ENCODE results near the gene MISP. TPM values are rescaled to one million over a fixed set of nuclear protein-coding genes. Genes with fewer than 3 reads are reported as not detected.
A peak's percentile ranks its signal among the peaks of the same experiment; 100 is the strongest.

Gene MISP
- total and polyA plus RNA-seq, 9 of the 15 experiments (the other 6 are each of a cell fraction or from before 2014, with no cell fraction given), result 0.04 to 0.29 (median 0.05) TPM; not detected in 5

DNA sequence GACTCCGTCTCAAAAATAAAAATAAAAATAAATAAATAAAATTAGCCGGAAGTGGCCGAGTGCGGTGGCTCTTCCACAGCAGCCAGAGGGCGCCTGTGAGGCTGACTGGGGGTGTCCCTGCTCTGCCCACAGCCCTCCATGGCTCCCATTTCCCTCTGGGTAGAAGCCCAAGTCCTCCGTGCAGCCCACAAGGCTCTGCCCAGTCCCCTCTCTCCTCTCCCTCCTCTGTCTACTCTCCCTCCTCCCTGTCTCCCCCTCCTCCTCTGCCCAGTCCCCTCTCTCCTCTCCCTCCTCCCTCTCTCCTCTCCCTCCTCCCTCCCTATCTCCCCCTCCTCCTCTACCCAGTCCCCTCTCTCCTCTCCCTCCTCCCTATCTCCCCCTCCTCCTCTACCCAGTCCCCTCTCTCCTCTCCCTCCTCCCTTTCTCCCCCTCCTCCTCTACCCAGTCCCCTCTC is 20.4 kb downstream of the MISP start (continued):
- TF ChIP-seq, protein P1, sequence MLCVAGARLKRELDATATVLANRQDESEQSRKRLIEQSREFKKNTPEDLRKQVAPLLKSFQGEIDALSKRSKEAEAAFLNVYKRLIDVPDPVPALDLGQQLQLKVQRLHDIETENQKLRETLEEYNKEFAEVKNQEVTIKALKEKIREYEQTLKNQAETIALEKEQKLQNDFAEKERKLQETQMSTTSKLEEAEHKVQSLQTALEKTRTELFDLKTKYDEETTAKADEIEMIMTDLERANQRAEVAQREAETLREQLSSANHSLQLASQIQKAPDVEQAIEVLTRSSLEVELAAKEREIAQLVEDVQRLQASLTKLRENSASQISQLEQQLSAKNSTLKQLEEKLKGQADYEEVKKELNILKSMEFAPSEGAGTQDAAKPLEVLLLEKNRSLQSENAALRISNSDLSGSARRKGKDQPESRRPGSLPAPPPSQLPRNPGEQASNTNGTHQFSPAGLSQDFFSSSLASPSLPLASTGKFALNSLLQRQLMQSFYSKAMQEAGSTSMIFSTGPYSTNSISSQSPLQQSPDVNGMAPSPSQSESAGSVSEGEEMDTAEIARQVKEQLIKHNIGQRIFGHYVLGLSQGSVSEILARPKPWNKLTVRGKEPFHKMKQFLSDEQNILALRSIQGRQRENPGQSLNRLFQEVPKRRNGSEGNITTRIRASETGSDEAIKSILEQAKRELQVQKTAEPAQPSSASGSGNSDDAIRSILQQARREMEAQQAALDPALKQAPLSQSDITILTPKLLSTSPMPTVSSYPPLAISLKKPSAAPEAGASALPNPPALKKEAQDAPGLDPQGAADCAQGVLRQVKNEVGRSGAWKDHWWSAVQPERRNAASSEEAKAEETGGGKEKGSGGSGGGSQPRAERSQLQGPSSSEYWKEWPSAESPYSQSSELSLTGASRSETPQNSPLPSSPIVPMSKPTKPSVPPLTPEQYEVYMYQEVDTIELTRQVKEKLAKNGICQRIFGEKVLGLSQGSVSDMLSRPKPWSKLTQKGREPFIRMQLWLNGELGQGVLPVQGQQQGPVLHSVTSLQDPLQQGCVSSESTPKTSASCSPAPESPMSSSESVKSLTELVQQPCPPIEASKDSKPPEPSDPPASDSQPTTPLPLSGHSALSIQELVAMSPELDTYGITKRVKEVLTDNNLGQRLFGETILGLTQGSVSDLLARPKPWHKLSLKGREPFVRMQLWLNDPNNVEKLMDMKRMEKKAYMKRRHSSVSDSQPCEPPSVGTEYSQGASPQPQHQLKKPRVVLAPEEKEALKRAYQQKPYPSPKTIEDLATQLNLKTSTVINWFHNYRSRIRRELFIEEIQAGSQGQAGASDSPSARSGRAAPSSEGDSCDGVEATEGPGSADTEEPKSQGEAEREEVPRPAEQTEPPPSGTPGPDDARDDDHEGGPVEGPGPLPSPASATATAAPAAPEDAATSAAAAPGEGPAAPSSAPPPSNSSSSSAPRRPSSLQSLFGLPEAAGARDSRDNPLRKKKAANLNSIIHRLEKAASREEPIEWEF (CRISPR knock-in tag; IDR thresholded peaks at IDR 0.05), result no peak
- TF ChIP-seq, protein P2, sequence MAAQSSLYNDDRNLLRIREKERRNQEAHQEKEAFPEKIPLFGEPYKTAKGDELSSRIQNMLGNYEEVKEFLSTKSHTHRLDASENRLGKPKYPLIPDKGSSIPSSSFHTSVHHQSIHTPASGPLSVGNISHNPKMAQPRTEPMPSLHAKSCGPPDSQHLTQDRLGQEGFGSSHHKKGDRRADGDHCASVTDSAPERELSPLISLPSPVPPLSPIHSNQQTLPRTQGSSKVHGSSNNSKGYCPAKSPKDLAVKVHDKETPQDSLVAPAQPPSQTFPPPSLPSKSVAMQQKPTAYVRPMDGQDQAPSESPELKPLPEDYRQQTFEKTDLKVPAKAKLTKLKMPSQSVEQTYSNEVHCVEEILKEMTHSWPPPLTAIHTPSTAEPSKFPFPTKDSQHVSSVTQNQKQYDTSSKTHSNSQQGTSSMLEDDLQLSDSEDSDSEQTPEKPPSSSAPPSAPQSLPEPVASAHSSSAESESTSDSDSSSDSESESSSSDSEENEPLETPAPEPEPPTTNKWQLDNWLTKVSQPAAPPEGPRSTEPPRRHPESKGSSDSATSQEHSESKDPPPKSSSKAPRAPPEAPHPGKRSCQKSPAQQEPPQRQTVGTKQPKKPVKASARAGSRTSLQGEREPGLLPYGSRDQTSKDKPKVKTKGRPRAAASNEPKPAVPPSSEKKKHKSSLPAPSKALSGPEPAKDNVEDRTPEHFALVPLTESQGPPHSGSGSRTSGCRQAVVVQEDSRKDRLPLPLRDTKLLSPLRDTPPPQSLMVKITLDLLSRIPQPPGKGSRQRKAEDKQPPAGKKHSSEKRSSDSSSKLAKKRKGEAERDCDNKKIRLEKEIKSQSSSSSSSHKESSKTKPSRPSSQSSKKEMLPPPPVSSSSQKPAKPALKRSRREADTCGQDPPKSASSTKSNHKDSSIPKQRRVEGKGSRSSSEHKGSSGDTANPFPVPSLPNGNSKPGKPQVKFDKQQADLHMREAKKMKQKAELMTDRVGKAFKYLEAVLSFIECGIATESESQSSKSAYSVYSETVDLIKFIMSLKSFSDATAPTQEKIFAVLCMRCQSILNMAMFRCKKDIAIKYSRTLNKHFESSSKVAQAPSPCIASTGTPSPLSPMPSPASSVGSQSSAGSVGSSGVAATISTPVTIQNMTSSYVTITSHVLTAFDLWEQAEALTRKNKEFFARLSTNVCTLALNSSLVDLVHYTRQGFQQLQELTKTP (IDR thresholded peaks at IDR 0.05; ENCODE audit: low read depth in 1 of 2, partially characterized antibody in 2 of 2), result peak in 1 of 2 experiments; percentile 35
- TF ChIP-seq SREBF1 (IDR thresholded peaks at IDR 0.05; ENCODE audit: borderline replicate concordance, low read depth, low read length) (no peak), NFRKB (IDR thresholded peaks at IDR 0.05; ENCODE audit: low read depth) (no peak), IRF2 (CRISPR knock-in tag; IDR thresholded peaks at IDR 0.05) (no peak), NCOA6 (IDR thresholded peaks at IDR 0.05) (no peak), ZNF75A (CRISPR knock-in tag; IDR thresholded peaks at IDR 0.05) (no peak), NFIX (CRISPR knock-in tag; IDR thresholded peaks at IDR 0.05; ENCODE audit: low read depth) (no peak), ZBTB7A (IDR thresholded peaks at IDR 0.05; ENCODE audit: borderline replicate concordance, control insufficient read depth, low read depth, low read length) (peak; percentile 41; the same call in 1 of the 2 replicates), MAFF (IDR thresholded peaks at IDR 0.05; ENCODE audit: low read length) (no peak)
- TF ChIP-seq, protein P3, sequence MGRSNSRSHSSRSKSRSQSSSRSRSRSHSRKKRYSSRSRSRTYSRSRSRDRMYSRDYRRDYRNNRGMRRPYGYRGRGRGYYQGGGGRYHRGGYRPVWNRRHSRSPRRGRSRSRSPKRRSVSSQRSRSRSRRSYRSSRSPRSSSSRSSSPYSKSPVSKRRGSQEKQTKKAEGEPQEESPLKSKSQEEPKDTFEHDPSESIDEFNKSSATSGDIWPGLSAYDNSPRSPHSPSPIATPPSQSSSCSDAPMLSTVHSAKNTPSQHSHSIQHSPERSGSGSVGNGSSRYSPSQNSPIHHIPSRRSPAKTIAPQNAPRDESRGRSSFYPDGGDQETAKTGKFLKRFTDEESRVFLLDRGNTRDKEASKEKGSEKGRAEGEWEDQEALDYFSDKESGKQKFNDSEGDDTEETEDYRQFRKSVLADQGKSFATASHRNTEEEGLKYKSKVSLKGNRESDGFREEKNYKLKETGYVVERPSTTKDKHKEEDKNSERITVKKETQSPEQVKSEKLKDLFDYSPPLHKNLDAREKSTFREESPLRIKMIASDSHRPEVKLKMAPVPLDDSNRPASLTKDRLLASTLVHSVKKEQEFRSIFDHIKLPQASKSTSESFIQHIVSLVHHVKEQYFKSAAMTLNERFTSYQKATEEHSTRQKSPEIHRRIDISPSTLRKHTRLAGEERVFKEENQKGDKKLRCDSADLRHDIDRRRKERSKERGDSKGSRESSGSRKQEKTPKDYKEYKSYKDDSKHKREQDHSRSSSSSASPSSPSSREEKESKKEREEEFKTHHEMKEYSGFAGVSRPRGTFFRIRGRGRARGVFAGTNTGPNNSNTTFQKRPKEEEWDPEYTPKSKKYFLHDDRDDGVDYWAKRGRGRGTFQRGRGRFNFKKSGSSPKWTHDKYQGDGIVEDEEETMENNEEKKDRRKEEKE (IDR thresholded peaks at IDR 0.05; ENCODE audit: borderline replicate concordance in 1 of 2, control insufficient read depth in 1 of 2, low read depth in 2 of 2, low read length in 1 of 2), result no peak
- TF ChIP-seq, protein P4, sequence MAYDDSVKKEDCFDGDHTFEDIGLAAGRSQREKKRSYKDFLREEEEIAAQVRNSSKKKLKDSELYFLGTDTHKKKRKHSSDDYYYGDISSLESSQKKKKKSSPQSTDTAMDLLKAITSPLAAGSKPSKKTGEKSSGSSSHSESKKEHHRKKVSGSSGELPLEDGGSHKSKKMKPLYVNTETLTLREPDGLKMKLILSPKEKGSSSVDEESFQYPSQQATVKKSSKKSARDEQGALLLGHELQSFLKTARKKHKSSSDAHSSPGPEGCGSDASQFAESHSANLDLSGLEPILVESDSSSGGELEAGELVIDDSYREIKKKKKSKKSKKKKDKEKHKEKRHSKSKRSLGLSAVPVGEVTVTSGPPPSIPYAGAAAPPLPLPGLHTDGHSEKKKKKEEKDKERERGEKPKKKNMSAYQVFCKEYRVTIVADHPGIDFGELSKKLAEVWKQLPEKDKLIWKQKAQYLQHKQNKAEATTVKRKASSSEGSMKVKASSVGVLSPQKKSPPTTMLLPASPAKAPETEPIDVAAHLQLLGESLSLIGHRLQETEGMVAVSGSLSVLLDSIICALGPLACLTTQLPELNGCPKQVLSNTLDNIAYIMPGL (CRISPR knock-in tag; IDR thresholded peaks at IDR 0.05), result no peak
